HL-60 (cell line): ENCODE results near the gene ZNF814.

Experiments used
- DNase-seq, 2 experiments: peaks; one replicate each; pipeline ENCODE4 v3.0.0-alpha.2; 2010 to 2020; ENCODE audit warnings: low read depth in 1 of 2, low spot score in 1 of 2
- H3K27ac ChIP-seq: fragments of 250-450 bp; sonication (Bioruptor Pico); replicated peaks from 2 replicates; pipeline ENCODE4 v1.5.1; 2020; ENCODE audit warnings: mild to moderate bottlenecking, moderate library complexity
- H3K27me3 ChIP-seq: fragments of 250-450 bp; sonication (Bioruptor Pico); 2 replicates; pipeline ENCODE4 v1.5.1; 2021; ENCODE audit warnings: mild to moderate bottlenecking, moderate library complexity; ENCODE audit not compliant: insufficient read depth, poor library complexity, severe bottlenecking
- H3K4me3 ChIP-seq: replicated peaks from 2 replicates; pipeline ENCODE4 v1.5.1; 2011; ENCODE audit warnings: mild to moderate bottlenecking, control low read depth, low read length; ENCODE audit not compliant: insufficient read depth
- GABPA ChIP-seq: IDR thresholded peaks from 2 replicates; pipeline ENCODE4 v1.6.1; 2012; ENCODE audit warnings: low read depth
- POLR2AphosphoS5 ChIP-seq: IDR thresholded peaks from 2 replicates; pipeline ENCODE4 v1.6.1; 2012; ENCODE audit warnings: low read depth
- REST ChIP-seq: IDR thresholded peaks from 2 replicates; pipeline ENCODE4 v1.6.1; 2012; ENCODE audit warnings: low read depth; ENCODE audit not compliant: insufficient replicate concordance
- SPI1 ChIP-seq: IDR thresholded peaks from 2 replicates; pipeline ENCODE4 v1.6.1; 2012; ENCODE audit warnings: low read depth, mild to moderate bottlenecking, borderline replicate concordance
- TF ChIP-seq, protein P1 (sequence below): IDR thresholded peaks from one replicate; pipeline ENCODE4 v1.5.1; 2011; ENCODE audit warnings: low read length, control low read depth, inconsistent platforms; ENCODE audit not compliant: insufficient read depth

The ZNF814 gene

DNA sequence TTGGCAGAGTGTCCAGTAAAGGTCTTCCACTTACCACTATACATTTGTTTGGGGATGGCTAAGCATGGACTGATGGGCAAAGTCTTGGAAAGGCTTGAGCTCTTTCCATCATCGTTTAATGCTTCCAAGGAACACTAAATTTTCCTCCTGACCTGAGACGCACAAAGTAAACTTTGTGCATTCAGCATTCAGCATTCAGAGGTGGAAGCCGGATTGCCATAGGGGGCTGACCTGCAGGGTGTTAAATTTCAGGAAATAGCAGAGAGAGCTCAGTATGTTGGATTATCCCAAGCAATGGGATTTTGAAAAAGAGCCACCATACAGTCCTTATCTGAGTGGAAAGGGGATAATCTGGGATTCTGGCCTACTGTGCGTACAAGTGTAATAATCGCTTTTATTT is 88.1 kb downstream of the ZNF814 start:
- no peak for TF ChIP-seq POLR2AphosphoS5
- no peak for TF ChIP-seq GABPA
- TF ChIP-seq SPI1, result no peak
- no peak for TF ChIP-seq REST
- TF ChIP-seq, protein P1, sequence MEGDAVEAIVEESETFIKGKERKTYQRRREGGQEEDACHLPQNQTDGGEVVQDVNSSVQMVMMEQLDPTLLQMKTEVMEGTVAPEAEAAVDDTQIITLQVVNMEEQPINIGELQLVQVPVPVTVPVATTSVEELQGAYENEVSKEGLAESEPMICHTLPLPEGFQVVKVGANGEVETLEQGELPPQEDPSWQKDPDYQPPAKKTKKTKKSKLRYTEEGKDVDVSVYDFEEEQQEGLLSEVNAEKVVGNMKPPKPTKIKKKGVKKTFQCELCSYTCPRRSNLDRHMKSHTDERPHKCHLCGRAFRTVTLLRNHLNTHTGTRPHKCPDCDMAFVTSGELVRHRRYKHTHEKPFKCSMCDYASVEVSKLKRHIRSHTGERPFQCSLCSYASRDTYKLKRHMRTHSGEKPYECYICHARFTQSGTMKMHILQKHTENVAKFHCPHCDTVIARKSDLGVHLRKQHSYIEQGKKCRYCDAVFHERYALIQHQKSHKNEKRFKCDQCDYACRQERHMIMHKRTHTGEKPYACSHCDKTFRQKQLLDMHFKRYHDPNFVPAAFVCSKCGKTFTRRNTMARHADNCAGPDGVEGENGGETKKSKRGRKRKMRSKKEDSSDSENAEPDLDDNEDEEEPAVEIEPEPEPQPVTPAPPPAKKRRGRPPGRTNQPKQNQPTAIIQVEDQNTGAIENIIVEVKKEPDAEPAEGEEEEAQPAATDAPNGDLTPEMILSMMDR, result no peak
- no peak for DNase-seq
- Histone ChIP-seq H3K4me3 (no peak overlapping the region), H3K27me3 (no peaks in the 10 kb centered on the region), H3K27ac (no peak overlapping the region)
